DND-41 (cell line): ENCODE results near the gene STXBP6.
"Not testable (repeated sequence)": the region's sequence is repeated elsewhere in the genome, so short reads cannot be mapped to it uniquely, and the experiment has no call there.

ENCODE experiments used
- ATAC-seq: fragments of 200-7000 bp; cut with Tn5 transposase; 3 replicates; pipeline ENCODE4 v1.9.1; 2021; ENCODE audit warnings: low read depth; ENCODE audit not compliant: insufficient read depth
- DNase-seq: peaks from one replicate; pipeline ENCODE4 v3.0.0-alpha.2; 2020
- H2AFZ ChIP-seq: 2 replicates; pipeline ENCODE4 v1.6.0; 2012; ENCODE audit warnings: low read depth, low read length
- H3K27ac ChIP-seq: 2 replicates; pipeline ENCODE4 v1.5.1; 2012; ENCODE audit warnings: low read length, inconsistent platforms
- H3K27me3 ChIP-seq: fragments of 200-600 bp; sonication (generic); 2 replicates; pipeline ENCODE4 v1.6.0; 2012; ENCODE audit warnings: low read length, mild to moderate bottlenecking, inconsistent platforms; ENCODE audit not compliant: insufficient read depth, poor library complexity
- H3K36me3 ChIP-seq: 2 replicates; pipeline ENCODE4 v1.5.1; 2012; ENCODE audit warnings: low read length, inconsistent platforms; ENCODE audit not compliant: insufficient read depth
- H3K4me1 ChIP-seq: 2 replicates; pipeline ENCODE4 v1.5.1; 2012; ENCODE audit warnings: mild to moderate bottlenecking, low read length; ENCODE audit not compliant: insufficient read depth
- H3K4me2 ChIP-seq: 2 replicates; pipeline ENCODE4 v1.6.0; 2012; ENCODE audit warnings: mild to moderate bottlenecking, moderate library complexity, low read length, inconsistent platforms; ENCODE audit not compliant: insufficient read depth
- H3K4me3 ChIP-seq, 2 experiments: fragments of 200-600 bp in 1 of 2; shearing (Covaris generic) in 1 of 2; 2 replicates each; pipeline ENCODE4 v1.5.1; 2012 to 2016; ENCODE audit warnings: inconsistent platforms in 2 of 2, low read length in 2 of 2, mild to moderate bottlenecking in 2 of 2, low read depth in 1 of 2, moderate library complexity in 1 of 2
- H3K79me2 ChIP-seq: 2 replicates; pipeline ENCODE4 v1.6.0; 2012; ENCODE audit warnings: low read length, inconsistent platforms; ENCODE audit not compliant: insufficient read depth
- H3K9ac ChIP-seq: 2 replicates; pipeline ENCODE4 v1.6.0; 2012; ENCODE audit warnings: low read depth, mild to moderate bottlenecking, inconsistent platforms, low read length, moderate library complexity
- H3K9me3 ChIP-seq: 2 replicates; pipeline ENCODE4 v1.5.1; 2012; ENCODE audit warnings: low read length, moderate library complexity, mild to moderate bottlenecking, inconsistent platforms; ENCODE audit not compliant: insufficient read depth, severe bottlenecking
- H4K20me1 ChIP-seq: 2 replicates; pipeline ENCODE4 v1.6.0; 2012; ENCODE audit warnings: low read length; ENCODE audit not compliant: insufficient read depth
- CTCF ChIP-seq: IDR thresholded peaks from 2 replicates; pipeline ENCODE4 v1.5.1; 2012; ENCODE audit warnings: borderline replicate concordance, low read length, moderate library complexity, mild to moderate bottlenecking; ENCODE audit not compliant: poor library complexity, severe bottlenecking; ENCODE audit errors: extremely low read depth
- EZH2 ChIP-seq: IDR thresholded peaks from 3 replicates; pipeline ENCODE4 v1.6.1; 2012; ENCODE audit warnings: borderline replicate concordance, low read depth, mild to moderate bottlenecking, moderate library complexity, low read length, inconsistent platforms; ENCODE audit not compliant: severe bottlenecking

Gene STXBP6

GRCh38 chr14:24937300-24937699, 112.6 kb downstream of the STXBP6 start:
- Histone ChIP-seq H3K79me2 (no peaks in the 10 kb centered on the region), H3K4me2 (no peak overlapping the region), H3K27me3 (peaks cover 2% of the 10 kb centered on the region), H2AFZ (no peak overlapping the region), H4K20me1 (no peaks in the 10 kb centered on the region), H3K27ac (no peak overlapping the region), H3K9ac (no peak overlapping the region), H3K4me1 (no peaks in the 10 kb centered on the region), H3K4me3 (no peak overlapping the region), H3K9me3 (no peaks in the 10 kb centered on the region), H3K36me3 (no peaks in the 10 kb centered on the region)
- no peak for DNase-seq
- no peak for ATAC-seq
- TF ChIP-seq EZH2 (no peak), CTCF (no peak)

DNA sequence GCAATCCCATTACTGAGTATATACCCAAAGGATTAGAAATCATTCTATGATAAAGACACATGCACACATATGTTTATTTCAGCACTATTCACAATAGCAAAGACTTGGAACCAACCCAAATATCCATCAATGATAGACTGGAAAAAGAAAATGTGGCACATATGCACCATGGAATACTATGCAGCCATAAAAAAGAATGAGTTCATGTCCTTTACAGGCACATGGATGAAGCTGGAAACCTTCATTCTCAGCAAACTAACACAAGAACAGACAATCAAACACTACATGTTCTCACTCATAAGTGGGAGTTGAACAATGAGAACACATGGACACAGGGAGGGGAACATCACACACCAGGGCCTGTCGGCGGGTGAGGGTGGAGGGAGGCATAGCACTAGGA, 113.2 kb downstream of the STXBP6 start:
- H3K4me1 ChIP-seq, H3K9ac ChIP-seq, H2AFZ ChIP-seq, H3K9me3 ChIP-seq, ATAC-seq, H3K36me3 ChIP-seq, DNase-seq, H3K27me3 ChIP-seq, H3K4me2 ChIP-seq, H3K4me3 ChIP-seq, H3K79me2 ChIP-seq, H3K27ac ChIP-seq, H4K20me1 ChIP-seq: not testable (repeated sequence)

- Histone ChIP-seq H3K4me2 (no peak overlapping the region), H4K20me1 (no peaks in the 10 kb centered on the region), H3K9ac (no peak overlapping the region), H3K4me3 (no peak overlapping the region), H3K9me3 (no peaks in the 10 kb centered on the region), H2AFZ (no peak overlapping the region), H3K79me2 (no peaks in the 10 kb centered on the region), H3K4me1 (no peaks in the 10 kb centered on the region), H3K27ac (no peak overlapping the region), H3K27me3 (peaks cover 2% of the 10 kb centered on the region), H3K36me3 (no peaks in the 10 kb centered on the region)
- no peak for ATAC-seq
- TF ChIP-seq EZH2 = no peak
- no peak for TF ChIP-seq CTCF
- no peak for DNase-seq
Observed at GRCh38 chr14:24935796-24936195, 114.2 kb downstream of the STXBP6 start.

DNA sequence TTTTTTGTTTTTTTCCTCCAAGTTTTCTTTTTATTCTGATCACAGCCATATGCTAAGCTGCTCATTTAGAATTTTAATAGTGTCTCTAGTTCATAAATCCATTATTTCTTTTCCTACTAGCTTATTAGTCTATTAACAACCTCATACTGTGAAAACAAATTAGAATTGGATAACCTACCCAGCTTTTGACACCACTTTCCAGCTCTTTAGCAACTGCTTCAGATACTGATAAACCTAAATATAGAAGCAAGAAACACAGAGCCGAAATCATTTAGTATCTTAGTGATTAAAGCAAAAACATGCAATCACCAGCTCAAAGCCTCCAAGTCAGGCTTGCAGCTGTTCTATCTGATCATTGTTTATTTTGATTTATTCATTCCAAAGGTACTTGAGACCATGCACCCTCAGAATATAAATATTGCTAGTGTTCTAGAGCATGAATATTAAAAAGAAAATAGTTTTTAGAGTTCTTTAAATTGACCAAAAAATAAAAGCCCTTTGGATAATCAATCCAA, 121.5 kb downstream of the STXBP6 start:
- Histone ChIP-seq H3K79me2 (no peaks in the 10 kb centered on the region), H3K4me2 (no peak overlapping the region), H2AFZ (no peak overlapping the region), H3K9ac (no peak overlapping the region), H3K27me3 (peaks cover 8% of the 10 kb centered on the region), H3K9me3 (no peaks in the 10 kb centered on the region), H4K20me1 (no peaks in the 10 kb centered on the region), H3K27ac (no peak overlapping the region), H3K36me3 (no peaks in the 10 kb centered on the region), H3K4me3 (no peak overlapping the region), H3K4me1 (no peaks in the 10 kb centered on the region)
- DNase-seq (no peak), ATAC-seq (no peak)
- TF ChIP-seq CTCF (no peak), EZH2 (no peak)
